Measurements from ENCODE around the gene FADS6.
A peak's percentile ranks its signal among the peaks of the same experiment; 100 is the strongest.

- TF ChIP-seq EZH2 (IDR thresholded peaks at IDR 0.05; ENCODE audit: low read depth, unreplicated experiment) = no peak
- no peak for TF ChIP-seq CTCF (conservative IDR thresholded peaks at IDR 0.05; ENCODE audit: low read depth in 2 of 2)
- TF ChIP-seq EZH2phosphoT487 (IDR thresholded peaks at IDR 0.05; ENCODE audit: unreplicated experiment) = no peak
- peak; percentile 96 for TF ChIP-seq POLR2AphosphoS5 (IDR thresholded peaks at IDR 0.05; ENCODE audit: low read depth)
- TF ChIP-seq REST (IDR thresholded peaks at IDR 0.05; ENCODE audit: unreplicated experiment) = no peak
These were observed 21.0 kb downstream of the FADS6 start, which contains the start of gene FDXR for GRCh38 chr17:74872313-74873036.

Data from GM23338 (cell line).